GM18498 (cell line): ENCODE measurements around the gene WDR90.

ENCODE experiments used
- ATAC-seq: cut with Tn5 transposase; IDR thresholded peaks from one replicate; pipeline ENCODE4 v1.9.1; 2021; ENCODE audit warnings: mild to moderate bottlenecking, moderate library complexity; ENCODE audit not compliant: unreplicated experiment

The WDR90 gene

GRCh38 chr16:674214-674881, 25.2 kb downstream of the WDR90 start:
- no peak for ATAC-seq

- no peak for ATAC-seq
Measured at GRCh38 chr16:674968-675883, 26.1 kb downstream of the WDR90 start, which contains the start of gene RHBDL1. TSS of gene RHBDL1 (plus strand) at chr16:675671. CDS start at chr16:675791, 120 bp downstream.

- no peak for ATAC-seq
Measured at GRCh38 chr16:675884-676564, 26.9 kb downstream of the WDR90 start.

GRCh38 chr16:676565-676902, 27.4 kb downstream of the WDR90 start:
- ATAC-seq = no peak

- no peak for ATAC-seq
Measured at GRCh38 chr16:676913-677312, 27.7 kb downstream of the WDR90 start.

- ATAC-seq = no peak
Measured at GRCh38 chr16:677316-678190, 28.4 kb downstream of the WDR90 start.

- no peak for ATAC-seq
Measured at GRCh38 chr16:678209-678857, 29.2 kb downstream of the WDR90 start.

GRCh38 chr16:678858-679813, 30.0 kb downstream of the WDR90 start:
- ATAC-seq = no peak

- ATAC-seq = peak; percentile 40
Measured at GRCh38 chr16:679814-680624, 30.9 kb downstream of the WDR90 start, which contains the start of gene STUB1. TSS of gene STUB1 (plus strand) at chr16:680410. CDS start at chr16:680526, 116 bp downstream.

- ATAC-seq = peak; percentile 3
Measured at GRCh38 chr16:680625-680945, 31.4 kb downstream of the WDR90 start.

- no peak for ATAC-seq
Measured at GRCh38 chr16:680967-681745, 32.0 kb downstream of the WDR90 start.

GRCh38 chr16:681746-682427, 32.7 kb downstream of the WDR90 start:
- ATAC-seq = no peak

- no peak for ATAC-seq
Measured at GRCh38 chr16:682493-683395, 33.6 kb downstream of the WDR90 start.

- ATAC-seq = no peak
Measured at GRCh38 chr16:683396-684070, 34.4 kb downstream of the WDR90 start.

GRCh38 chr16:684071-684794, 35.1 kb downstream of the WDR90 start, which contains the start of gene JMJD8:
TSS of gene JMJD8 (minus strand) at chr16:684334. CDS start at chr16:684319, 15 bp downstream.
- peak; percentile 65 for ATAC-seq
